Osteoblast (primary cell): ENCODE measurements around the gene IL24. TPM values are rescaled to one million over a fixed set of nuclear protein-coding genes. Genes with fewer than 3 reads are reported as not detected.
A peak's percentile ranks its signal among the peaks of the same experiment; 100 is the strongest.

Experiments
- DNase-seq: peaks from one replicate; pipeline ENCODE4 v3.0.0; 2011; ENCODE audit warnings: low spot score, mixed read lengths; ENCODE audit not compliant: insufficient read length; ENCODE audit errors: missing footprints
- H2AFZ ChIP-seq: 2 replicates; pipeline ENCODE4 v1.6.0; 2011; ENCODE audit warnings: mild to moderate bottlenecking, low read length
- H3K27ac ChIP-seq: 2 replicates; pipeline ENCODE4 v1.5.1; 2011; ENCODE audit warnings: mild to moderate bottlenecking, low read depth, low read length, moderate library complexity
- H3K27me3 ChIP-seq: 2 replicates; pipeline ENCODE4 v1.6.0; 2012; ENCODE audit warnings: mild to moderate bottlenecking, control low read depth, inconsistent platforms, low read length, moderate library complexity; ENCODE audit not compliant: insufficient read depth
- H3K36me3 ChIP-seq: 2 replicates; pipeline ENCODE4 v1.5.1; 2011; ENCODE audit warnings: mild to moderate bottlenecking, low read length, control low read depth, moderate library complexity; ENCODE audit not compliant: insufficient read depth
- H3K4me1 ChIP-seq: 2 replicates; pipeline ENCODE4 v1.5.1; 2011; ENCODE audit warnings: mild to moderate bottlenecking, low read length, control low read depth, moderate library complexity; ENCODE audit not compliant: insufficient read depth
- H3K4me2 ChIP-seq: 2 replicates; pipeline ENCODE4 v1.6.0; 2011; ENCODE audit warnings: mild to moderate bottlenecking, low read length; ENCODE audit not compliant: insufficient read depth
- H3K4me3 ChIP-seq: fragments of 200-600 bp; sonication (generic); 3 replicates; pipeline ENCODE4 v1.5.1; 2012; ENCODE audit warnings: mild to moderate bottlenecking, low read length, inconsistent platforms; ENCODE audit not compliant: insufficient read depth
- H3K79me2 ChIP-seq: 2 replicates; pipeline ENCODE4 v1.6.0; 2012; ENCODE audit warnings: mild to moderate bottlenecking, low read length, control low read depth, inconsistent platforms; ENCODE audit not compliant: insufficient read depth
- H3K9me3 ChIP-seq: 2 replicates; pipeline ENCODE4 v1.5.1; 2011; ENCODE audit warnings: low read depth, low read length, control low read depth
- H4K20me1 ChIP-seq: 2 replicates; pipeline ENCODE4 v1.6.0; 2012; ENCODE audit warnings: mild to moderate bottlenecking, low read length, control low read depth; ENCODE audit not compliant: insufficient read depth
- CTCF ChIP-seq: IDR thresholded peaks from 2 replicates; pipeline ENCODE4 v1.5.1; 2011; ENCODE audit warnings: mild to moderate bottlenecking, low read depth, low read length, moderate library complexity; ENCODE audit errors: extremely low read depth
- total RNA-seq: library from RNA; depleted of rRNA; stranded (reverse); fragments of >200 nt; gene quantifications from 2 replicates; pipeline ENCODE4 v1.2.3, GENCODE V29; 2012

Gene IL24
- total RNA-seq, 1 donor, result not detected

GRCh38 chr1:206873603-206874188, 23.5 kb upstream of the IL24 start:
- Histone ChIP-seq H3K27ac (no peak overlapping the region), H3K27me3 (no peaks in the 10 kb centered on the region), H2AFZ (peak overlapping the region; percentile 13), H3K4me3 (no peak overlapping the region), H3K9me3 (peaks cover 5% of the 10 kb centered on the region), H3K79me2 (no peaks in the 10 kb centered on the region), H3K36me3 (no peaks in the 10 kb centered on the region), H3K4me1 (no peaks in the 10 kb centered on the region), H4K20me1 (no peaks in the 10 kb centered on the region), H3K4me2 (no peak overlapping the region)
- no peak for TF ChIP-seq CTCF
- no peak for DNase-seq

- Histone ChIP-seq H3K4me2 (no peak overlapping the region), H3K27ac (no peak overlapping the region), H2AFZ (no peak overlapping the region), H3K4me3 (no peak overlapping the region), H3K36me3 (no peaks in the 10 kb centered on the region), H3K4me1 (no peaks in the 10 kb centered on the region), H3K27me3 (no peaks in the 10 kb centered on the region), H4K20me1 (no peaks in the 10 kb centered on the region), H3K79me2 (no peaks in the 10 kb centered on the region), H3K9me3 (peaks cover 5% of the 10 kb centered on the region)
- DNase-seq, result no peak
- no peak for TF ChIP-seq CTCF
These were observed 21.4 kb upstream of the IL24 start for GRCh38 chr1:206875752-206876377.

GRCh38 chr1:206878456-206878855, 18.8 kb upstream of the IL24 start:
- Histone ChIP-seq H3K79me2 (no peaks in the 10 kb centered on the region), H3K27me3 (no peaks in the 10 kb centered on the region), H3K4me1 (no peaks in the 10 kb centered on the region), H2AFZ (no peak overlapping the region), H3K4me2 (no peak overlapping the region), H4K20me1 (no peaks in the 10 kb centered on the region), H3K27ac (no peak overlapping the region), H3K4me3 (no peak overlapping the region), H3K9me3 (peaks cover 5% of the 10 kb centered on the region), H3K36me3 (no peaks in the 10 kb centered on the region)
- no peak for TF ChIP-seq CTCF
- no peak for DNase-seq

- no peak overlapping the region for H3K27ac ChIP-seq
- H3K4me2 ChIP-seq, result no peak overlapping the region
- no peak overlapping the region for H3K4me3 ChIP-seq
- DNase-seq, result no peak
- no peak for TF ChIP-seq CTCF
- no peak overlapping the region for H2AFZ ChIP-seq
- H3K79me2 ChIP-seq, result no peaks in the 10 kb centered on the region
- H3K27me3 ChIP-seq, result no peaks in the 10 kb centered on the region
- H3K36me3 ChIP-seq, result no peaks in the 10 kb centered on the region
- peaks cover 5% of the 10 kb centered on the region for H3K9me3 ChIP-seq
- H4K20me1 ChIP-seq, result no peaks in the 10 kb centered on the region
- no peaks in the 10 kb centered on the region for H3K4me1 ChIP-seq
These were observed 16.9 kb upstream of the IL24 start for GRCh38 chr1:206880314-206880713.
